Immature natural killer cell (primary cell): ENCODE results near the gene RNASEH1. TPM values are rescaled to one million over a fixed set of nuclear protein-coding genes. Genes with fewer than 3 reads are reported as not detected.

Source experiments
- DNase-seq, 3 donors: peaks; one replicate each; pipeline ENCODE4 v3.0.0; 2022; ENCODE audit warnings: mixed read lengths in 1 of 3
- H3K27ac Mint-ChIP-seq, 6 donors: one replicate each; pipeline ENCODE4 v1.8.0; 2020; ENCODE audit warnings: mixed read lengths in 6 of 6, mild to moderate bottlenecking in 5 of 6, inconsistent platforms in 4 of 6, moderate library complexity in 3 of 6
- H3K27me3 Mint-ChIP-seq, 3 donors: one replicate each; pipeline ENCODE4 v1.8.0; 2020 to 2021; ENCODE audit warnings: low read depth in 3 of 3, mild to moderate bottlenecking in 3 of 3, mixed read lengths in 3 of 3, moderate library complexity in 3 of 3, inconsistent platforms in 1 of 3
- H3K36me3 Mint-ChIP-seq, 3 donors: one replicate each; pipeline ENCODE4 v1.8.0; 2020; ENCODE audit warnings: mixed read lengths in 3 of 3, inconsistent platforms in 2 of 3, mild to moderate bottlenecking in 2 of 3
- H3K4me1 Mint-ChIP-seq, 2 donors: one replicate each; pipeline ENCODE4 v1.8.0; 2020; ENCODE audit warnings: inconsistent platforms in 2 of 2, mild to moderate bottlenecking in 2 of 2, mixed read lengths in 2 of 2, moderate library complexity in 1 of 2
- H3K4me3 Mint-ChIP-seq, 5 donors: one replicate each; pipeline ENCODE4 v1.8.0; 2020; ENCODE audit warnings: mild to moderate bottlenecking in 5 of 5, mixed read lengths in 5 of 5, inconsistent platforms in 3 of 5, moderate library complexity in 3 of 5
- H3K9me3 Mint-ChIP-seq, 6 donors: one replicate each; pipeline ENCODE4 v1.8.0; 2020; ENCODE audit warnings: mild to moderate bottlenecking in 6 of 6, mixed read lengths in 6 of 6, inconsistent platforms in 4 of 6, moderate library complexity in 3 of 6
- polyA plus RNA-seq, 3 donors: library from polyadenylated mRNA; unstranded; fragments of 300-500 nt; fragmentation: Illumina TruSeq; gene quantifications; one replicate each; pipeline ENCODE4 v1.2.3, GENCODE V29; 2021

Gene RNASEH1
- polyA plus RNA-seq, 3 donors from 2014 or later, result 26.6 to 43.2 (median 41.6) TPM

- no peak for DNase-seq
- Mint-ChIP-seq H3K9me3 (no peaks in the 10 kb centered on the region), H3K4me1 (peaks cover 9 to 13% of the 10 kb centered on the region in 2 donors), H3K27me3 (peaks cover 0 to 2% (median 0%) of the 10 kb centered on the region in 3 donors), H3K27ac (no peak overlapping the region), H3K4me3 (no peak overlapping the region), H3K36me3 (peaks cover 0 to 3% (median 0%) of the 10 kb centered on the region in 3 donors)
Measured at GRCh38 chr2:3533836-3534235, 24.3 kb downstream of the RNASEH1 start.

DNA sequence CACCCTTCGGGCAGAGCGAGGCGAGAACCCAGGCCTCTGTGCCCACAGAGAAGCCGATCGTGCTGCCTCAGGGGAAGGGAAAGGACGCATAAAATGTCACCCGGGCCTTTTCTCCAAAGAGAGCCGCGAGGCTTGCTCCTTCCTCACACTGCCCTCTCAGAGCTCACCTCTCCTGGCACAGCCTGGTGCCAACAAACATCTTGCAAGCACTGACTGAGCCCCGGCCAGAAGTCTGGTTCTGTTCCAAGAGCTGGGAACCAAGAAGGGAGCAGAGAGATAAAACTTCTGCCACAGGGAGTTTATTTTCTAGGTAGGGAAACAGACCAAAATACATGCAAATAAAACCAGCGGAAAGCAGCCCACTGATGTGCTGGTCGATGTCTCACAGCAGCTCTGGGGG lies 25.2 kb downstream of the RNASEH1 start:
- no peak for DNase-seq
- peaks cover 0 to 3% (median 0%) of the 10 kb centered on the region in 3 donors for H3K36me3 Mint-ChIP-seq
- peaks cover 0 to 2% (median 0%) of the 10 kb centered on the region in 3 donors for H3K27me3 Mint-ChIP-seq
- no peak overlapping the region for H3K4me3 Mint-ChIP-seq
- H3K9me3 Mint-ChIP-seq, result no peaks in the 10 kb centered on the region
- peaks cover 9 to 13% of the 10 kb centered on the region in 2 donors for H3K4me1 Mint-ChIP-seq
- H3K27ac Mint-ChIP-seq, result no peak overlapping the region

DNA sequence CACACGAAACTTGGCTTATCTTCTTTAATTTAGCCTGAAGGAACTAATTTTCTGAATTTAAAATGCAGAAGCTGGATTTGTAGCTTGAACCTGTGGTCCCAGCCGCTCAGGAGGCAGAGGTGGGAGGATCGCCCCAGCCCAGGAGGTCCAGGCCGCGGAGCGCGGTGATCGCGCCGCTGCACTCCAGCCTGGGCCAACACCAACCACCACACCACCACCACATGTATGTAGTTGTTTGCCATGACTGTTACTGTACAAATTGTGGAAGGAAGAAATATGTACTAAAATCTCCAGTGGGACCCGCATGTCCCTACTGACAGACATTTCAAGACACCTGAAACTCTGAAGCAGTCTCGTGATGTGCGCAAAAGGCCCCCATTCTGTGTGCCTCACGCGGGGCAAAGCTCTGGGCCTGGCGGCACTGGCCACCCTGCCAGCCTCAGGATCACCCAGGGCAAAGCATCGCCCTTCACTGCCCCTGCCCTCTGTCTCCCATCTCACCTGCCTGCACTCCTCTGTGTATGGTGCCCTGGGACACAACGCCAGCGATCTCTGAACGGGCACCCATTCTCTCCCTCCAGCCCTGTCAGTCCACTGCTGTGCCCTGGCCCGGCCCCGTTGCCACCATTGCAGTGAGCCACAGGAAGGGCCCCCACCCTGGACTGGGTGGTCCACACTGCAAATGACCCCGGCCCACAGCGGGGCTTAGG lies 28.7 kb downstream of the RNASEH1 start:
- Mint-ChIP-seq H3K4me3 (no peak overlapping the region), H3K9me3 (no peaks in the 10 kb centered on the region), H3K27me3 (no peaks in the 10 kb centered on the region), H3K36me3 (peaks cover 0 to 3% (median 0%) of the 10 kb centered on the region in 3 donors), H3K27ac (no peak overlapping the region), H3K4me1 (no peaks in the 10 kb centered on the region)
- no peak for DNase-seq

- no peak overlapping the region for H3K27ac Mint-ChIP-seq
- no peak for DNase-seq
- no peak overlapping the region for H3K4me3 Mint-ChIP-seq
- H3K4me1 Mint-ChIP-seq, result no peaks in the 10 kb centered on the region
- H3K9me3 Mint-ChIP-seq, result no peaks in the 10 kb centered on the region
- H3K27me3 Mint-ChIP-seq, result no peaks in the 10 kb centered on the region
- peaks cover 0 to 3% (median 0%) of the 10 kb centered on the region in 3 donors for H3K36me3 Mint-ChIP-seq
Measured at GRCh38 chr2:3527886-3528785, 30.0 kb downstream of the RNASEH1 start.

GRCh38 chr2:3526871-3527270 lies 31.3 kb downstream of the RNASEH1 start:
- Mint-ChIP-seq H3K27me3 (no peaks in the 10 kb centered on the region), H3K27ac (no peak overlapping the region), H3K36me3 (peaks cover 0 to 2% (median 0%) of the 10 kb centered on the region in 3 donors), H3K4me1 (peaks cover under 1% of the 10 kb centered on the region in 2 donors), H3K4me3 (no peak overlapping the region), H3K9me3 (no peaks in the 10 kb centered on the region)
- DNase-seq, result no peak

DNA sequence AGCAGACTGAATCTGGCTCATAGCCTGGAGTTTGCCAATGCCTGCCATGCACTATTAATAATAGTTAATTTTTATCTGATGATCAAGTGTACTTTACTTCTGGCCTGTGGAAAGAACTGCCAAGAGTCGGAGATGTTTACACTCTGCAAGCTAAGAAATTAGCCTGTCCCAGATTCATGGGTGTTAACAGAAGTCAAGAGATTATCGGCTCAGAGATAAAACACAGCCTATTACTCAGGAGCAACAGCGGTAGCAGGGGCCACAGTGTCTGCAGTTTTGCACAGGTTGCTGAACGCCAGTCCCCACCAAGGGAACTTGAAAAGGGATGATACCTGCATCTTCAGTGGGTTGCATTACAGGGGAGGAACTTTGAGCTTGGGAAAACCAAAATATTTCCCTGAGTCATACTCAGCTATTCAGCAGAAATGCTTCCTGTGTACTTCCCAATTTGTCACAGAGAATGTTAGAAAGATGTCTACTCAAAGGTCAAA lies 34.5 kb downstream of the RNASEH1 start:
- Mint-ChIP-seq H3K9me3 (no peaks in the 10 kb centered on the region), H3K36me3 (no peaks in the 10 kb centered on the region), H3K27me3 (peaks cover 10 to 19% (median 16%) of the 10 kb centered on the region in 3 donors), H3K27ac (no peak overlapping the region), H3K4me3 (no peak overlapping the region), H3K4me1 (peaks cover 23 to 24% of the 10 kb centered on the region in 2 donors)
- DNase-seq, result no peak

- Mint-ChIP-seq H3K9me3 (no peaks in the 10 kb centered on the region), H3K27me3 (peaks cover 12 to 24% (median 22%) of the 10 kb centered on the region in 3 donors), H3K4me1 (peaks cover 27 to 28% of the 10 kb centered on the region in 2 donors), H3K4me3 (no peak overlapping the region), H3K36me3 (no peaks in the 10 kb centered on the region), H3K27ac (no peak overlapping the region)
- no peak for DNase-seq
Measured at GRCh38 chr2:3522961-3523421, 35.1 kb downstream of the RNASEH1 start.

DNA sequence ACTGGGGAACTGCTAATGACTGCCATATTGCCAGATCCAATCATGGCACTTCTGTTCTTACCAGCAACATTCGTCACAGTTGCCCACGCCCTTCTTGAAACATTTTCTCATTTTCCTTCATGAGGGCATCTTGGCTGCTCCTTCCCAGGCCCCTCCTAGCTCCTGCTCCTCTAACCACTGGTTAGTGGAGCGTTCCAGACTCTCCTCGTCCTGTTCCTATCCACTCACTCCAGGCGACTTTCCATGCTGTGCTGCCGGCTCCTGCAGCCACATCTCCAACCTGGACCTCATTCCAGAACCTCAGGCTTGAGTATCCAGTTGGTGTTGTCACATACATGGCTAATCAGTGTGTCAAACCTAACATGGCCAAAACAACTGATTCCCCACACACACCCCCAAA lies 37.5 kb downstream of the RNASEH1 start:
- H3K27ac Mint-ChIP-seq, result peak overlapping the region in 5 of 6 donors; percentile 54 to 97 (median 95)
- no peak for DNase-seq
- peaks cover 30 to 31% of the 10 kb centered on the region in 2 donors for H3K4me1 Mint-ChIP-seq
- H3K9me3 Mint-ChIP-seq, result peaks cover 0 to 3% (median 1%) of the 10 kb centered on the region in 6 donors
- peak overlapping the region; percentile 89 to 98 (median 92) for H3K4me3 Mint-ChIP-seq
- peaks cover 0 to 3% (median 2%) of the 10 kb centered on the region in 3 donors for H3K36me3 Mint-ChIP-seq
- peaks cover 12 to 27% (median 24%) of the 10 kb centered on the region in 3 donors for H3K27me3 Mint-ChIP-seq

GRCh38 chr2:3519255-3520205 lies 38.6 kb downstream of the RNASEH1 start, which contains the start of gene ADI1:
ADI1 (minus strand) TSS chr2:3519531; CDS start chr2:3519487, 44 bp downstream.
- peaks cover 0 to 11% (median 2%) of the 10 kb centered on the region in 6 donors for H3K9me3 Mint-ChIP-seq
- H3K4me1 Mint-ChIP-seq, result peaks cover 30 to 31% of the 10 kb centered on the region in 2 donors
- peak; percentile 75 to 81 (median 79) for DNase-seq
- peak within 1 kb of the TSS; percentile 86 to 97 (median 92) for H3K27ac Mint-ChIP-seq
- H3K4me3 Mint-ChIP-seq, result peak within 1 kb of the TSS; percentile 89 to 98 (median 92)
- peaks cover 4 to 6% (median 5%) of the 10 kb centered on the region in 3 donors for H3K36me3 Mint-ChIP-seq
- H3K27me3 Mint-ChIP-seq, result peaks cover 12 to 27% (median 24%) of the 10 kb centered on the region in 3 donors

DNA sequence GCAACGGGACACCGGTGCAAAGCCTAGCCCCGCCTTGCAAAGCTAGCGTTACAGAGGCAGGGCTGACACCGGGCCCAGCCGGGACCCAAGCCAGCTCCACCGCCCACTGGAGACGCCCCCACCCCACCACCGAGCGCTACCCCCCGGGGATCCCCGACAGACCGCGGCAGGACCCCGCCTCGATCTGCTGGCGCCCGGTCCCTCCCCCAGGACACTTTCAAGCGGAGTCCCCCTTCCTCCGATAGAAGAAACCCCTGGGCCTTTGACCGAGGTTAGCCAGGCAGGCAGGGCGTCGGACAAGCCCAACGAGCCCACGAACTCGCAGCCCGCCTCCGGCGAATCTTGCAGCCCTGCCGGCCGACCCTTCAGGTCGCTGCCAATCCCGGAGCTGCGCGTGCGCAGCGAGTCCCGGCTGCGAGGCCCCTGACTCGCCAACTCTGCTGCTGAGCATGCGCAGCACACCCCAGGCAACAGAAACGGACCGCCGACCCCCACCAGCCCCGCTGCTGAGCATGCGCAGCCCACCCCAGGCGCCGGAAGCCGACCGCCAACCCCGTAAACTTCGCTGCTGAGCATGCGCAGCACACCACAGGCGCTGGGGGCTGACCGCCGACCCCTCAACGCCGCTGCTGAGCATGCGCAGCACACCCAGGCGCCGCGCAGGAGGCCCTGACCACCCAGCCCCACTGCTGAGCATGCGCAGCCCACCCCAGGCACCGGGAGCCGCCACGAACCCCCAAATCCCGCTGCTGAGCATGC lies 39.5 kb downstream of the RNASEH1 start:
- peak overlapping the region; percentile 85 to 94 (median 90) for H3K27ac Mint-ChIP-seq
- H3K4me3 Mint-ChIP-seq, result peak overlapping the region; percentile 89 to 98 (median 92)
- H3K27me3 Mint-ChIP-seq, result peaks cover 12 to 27% (median 24%) of the 10 kb centered on the region in 3 donors
- peaks cover 12 to 14% (median 12%) of the 10 kb centered on the region in 3 donors for H3K36me3 Mint-ChIP-seq
- peaks cover 30 to 31% of the 10 kb centered on the region in 2 donors for H3K4me1 Mint-ChIP-seq
- peak; percentile 99 to 100 (median 100) for DNase-seq
- H3K9me3 Mint-ChIP-seq, result peaks cover 0 to 11% (median 2%) of the 10 kb centered on the region in 6 donors

GRCh38 chr2:3517948-3518495 lies 40.1 kb downstream of the RNASEH1 start:
- Mint-ChIP-seq H3K36me3 (peaks cover 17 to 19% (median 17%) of the 10 kb centered on the region in 3 donors), H3K9me3 (peaks cover 0 to 11% (median 2%) of the 10 kb centered on the region in 6 donors), H3K4me3 (peak overlapping the region; percentile 89 to 98 (median 92)), H3K27me3 (peaks cover 12 to 27% (median 24%) of the 10 kb centered on the region in 3 donors), H3K27ac (peak overlapping the region; percentile 82 to 91 (median 88)), H3K4me1 (peaks cover 30 to 31% of the 10 kb centered on the region in 2 donors)
- DNase-seq, result no peak

DNA sequence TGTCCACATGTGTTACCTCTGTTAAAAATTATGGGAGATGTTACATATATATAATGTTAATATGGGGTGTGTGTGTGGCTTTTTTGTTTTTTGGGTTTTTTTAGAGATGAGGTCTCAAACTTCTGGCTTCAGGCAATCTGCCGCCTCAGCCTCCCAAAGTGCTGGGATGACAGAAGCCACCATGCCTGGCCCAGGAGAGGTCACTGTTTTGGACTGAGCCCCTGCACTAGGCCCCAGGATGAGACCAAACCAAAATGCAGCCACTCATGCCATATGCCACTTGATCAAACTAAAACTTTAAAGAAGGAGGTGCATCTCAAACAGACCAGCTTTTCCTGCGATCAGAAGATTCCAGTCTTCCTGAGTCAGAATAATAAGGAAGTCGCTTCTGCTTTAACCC lies 41.3 kb downstream of the RNASEH1 start:
- peaks cover 12 to 27% (median 24%) of the 10 kb centered on the region in 3 donors for H3K27me3 Mint-ChIP-seq
- H3K27ac Mint-ChIP-seq, result no peak overlapping the region
- H3K4me1 Mint-ChIP-seq, result peaks cover 28 to 30% of the 10 kb centered on the region in 2 donors
- H3K4me3 Mint-ChIP-seq, result peak overlapping the region in 1 of 5 donors; percentile 9
- peaks cover 21 to 26% (median 23%) of the 10 kb centered on the region in 3 donors for H3K36me3 Mint-ChIP-seq
- DNase-seq, result no peak
- H3K9me3 Mint-ChIP-seq, result peaks cover 0 to 11% (median 2%) of the 10 kb centered on the region in 6 donors
